ENCODE data around the gene LITAF.

DNA sequence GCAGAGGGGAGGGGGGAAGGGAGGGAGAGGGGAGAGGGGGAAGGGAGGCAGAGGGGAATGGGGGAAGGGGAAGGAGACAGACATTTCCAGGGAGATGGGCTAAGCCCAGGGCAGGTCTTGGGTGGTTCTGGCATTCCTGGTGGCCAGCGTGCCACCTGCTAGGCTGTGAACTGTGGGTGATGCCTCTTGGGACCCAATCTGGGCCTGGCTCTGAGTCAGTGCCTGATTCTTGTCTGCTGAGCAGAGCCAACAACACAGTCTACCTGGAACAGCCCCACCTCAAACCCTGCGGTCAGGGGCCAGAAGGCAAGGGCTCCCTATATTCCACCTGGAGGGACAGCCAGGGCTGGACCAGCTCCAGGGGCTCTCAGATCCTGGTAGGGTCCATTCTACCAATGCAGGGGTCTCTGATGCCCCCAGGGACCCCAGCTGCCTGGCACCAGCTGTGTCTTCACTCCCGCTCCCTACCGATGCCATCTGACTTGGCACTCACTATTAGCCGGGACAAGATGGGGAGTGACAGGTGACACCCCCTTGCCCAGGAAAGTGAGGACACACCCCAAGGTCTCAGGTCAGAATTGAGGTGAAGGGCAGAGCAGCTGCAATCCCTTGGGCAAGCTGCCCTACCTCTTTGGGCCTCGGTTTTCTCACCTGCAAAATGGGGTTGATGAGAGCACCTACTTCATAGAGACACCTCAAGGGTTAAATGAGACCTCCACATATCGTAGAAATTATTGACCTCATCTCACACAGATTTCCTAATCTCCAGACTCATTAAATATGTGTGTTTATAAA, 87.2 kb downstream of the LITAF start:
- no peak for TF ChIP-seq CTCF (IDR thresholded peaks at IDR 0.05)
- TF ChIP-seq POLR2AphosphoS5 (IDR thresholded peaks at IDR 0.05) = no peak
- no peak for TF ChIP-seq EP300 (IDR thresholded peaks at IDR 0.05)
- TF ChIP-seq POLR2A (IDR thresholded peaks at IDR 0.05) = no peak
